HUES64 (cell line): ENCODE results near the gene QSOX1.
A peak's percentile ranks its signal among the peaks of the same experiment; 100 is the strongest.

Experiments used
- H3K27ac ChIP-seq: 2 replicates; pipeline ENCODE4 v1.7.0; 2013; ENCODE audit warnings: low read depth, low read length, inconsistent platforms
- H3K27me3 ChIP-seq: 2 replicates; pipeline ENCODE4 v1.6.1; 2013; ENCODE audit warnings: mild to moderate bottlenecking, low read length; ENCODE audit not compliant: insufficient read depth
- H3K36me3 ChIP-seq: 2 replicates; pipeline ENCODE4 v1.6.1; 2013; ENCODE audit warnings: mild to moderate bottlenecking, low read length; ENCODE audit not compliant: insufficient read depth
- H3K4me1 ChIP-seq: 2 replicates; pipeline ENCODE4 v1.6.1; 2013; ENCODE audit warnings: mild to moderate bottlenecking, low read length, moderate library complexity; ENCODE audit not compliant: insufficient read depth
- H3K4me3 ChIP-seq: 2 replicates; pipeline ENCODE4 v1.5.1; 2013; ENCODE audit warnings: mild to moderate bottlenecking, low read length, moderate library complexity
- H3K9ac ChIP-seq: 2 replicates; pipeline ENCODE4 v1.6.1; 2013; ENCODE audit warnings: mild to moderate bottlenecking, low read depth, low read length
- H3K9me3 ChIP-seq: 2 replicates; pipeline ENCODE4 v1.6.1; 2013; ENCODE audit warnings: low read depth, low read length; ENCODE audit not compliant: insufficient read depth
- WGBS: fragments of 150-250, 120-280 bp; methylation state at CpG from one replicate; pipeline ENCODE4 v1.1.7; 2013; ENCODE audit warnings: missing lambda C conversion rate; 5-methylcytosine and 5-hydroxymethylcytosine counted together

QSOX1 gene

GRCh38 chr1:180151508-180151907 lies 3.2 kb upstream of the QSOX1 start:
- Histone ChIP-seq H3K4me3 (no peak overlapping the region), H3K27me3 (peaks cover 39% of the 10 kb centered on the region), H3K9me3 (no peaks in the 10 kb centered on the region), H3K9ac (no peak overlapping the region), H3K27ac (no peak overlapping the region), H3K4me1 (peaks cover 4% of the 10 kb centered on the region; the same call in 1 of the 2 replicates), H3K36me3 (no peaks in the 10 kb centered on the region)
- WGBS: 100% methylated on average over 1 of the region's 3 CpGs

GRCh38 chr1:180152588-180152987 lies 2.1 kb upstream of the QSOX1 start:
- Histone ChIP-seq H3K9me3 (no peaks in the 10 kb centered on the region), H3K36me3 (no peaks in the 10 kb centered on the region), H3K4me3 (no peak overlapping the region), H3K27me3 (peaks cover 39% of the 10 kb centered on the region), H3K9ac (no peak overlapping the region), H3K27ac (no peak overlapping the region), H3K4me1 (peaks cover 4% of the 10 kb centered on the region; the same call in 1 of the 2 replicates)
- 96% methylated on average over 6 of the region's 6 CpGs for WGBS

GRCh38 chr1:180153032-180153431 lies 1.6 kb upstream of the QSOX1 start:
- H3K4me1 ChIP-seq: peaks cover 4% of the 10 kb centered on the region; the same call in 1 of the 2 replicates
- H3K9me3 ChIP-seq: no peaks in the 10 kb centered on the region
- no peaks in the 10 kb centered on the region for H3K36me3 ChIP-seq
- no peak overlapping the region for H3K27ac ChIP-seq
- H3K4me3 ChIP-seq: no peak overlapping the region; the same call in 1 of the 2 replicates
- 88% methylated on average over 5 of the region's 5 CpGs for WGBS
- peaks cover 39% of the 10 kb centered on the region for H3K27me3 ChIP-seq
- H3K9ac ChIP-seq: no peak overlapping the region

- H3K27me3 ChIP-seq: peaks cover 39% of the 10 kb centered on the region
- no peaks in the 10 kb centered on the region for H3K36me3 ChIP-seq
- peak overlapping the region; percentile 86 for H3K9ac ChIP-seq
- peak overlapping the region; percentile 80 for H3K27ac ChIP-seq
- H3K4me3 ChIP-seq: peak overlapping the region; percentile 98
- H3K9me3 ChIP-seq: no peaks in the 10 kb centered on the region
- WGBS: 19% methylated on average over 7 of the region's 7 CpGs
- H3K4me1 ChIP-seq: peaks cover 4% of the 10 kb centered on the region; the same call in 1 of the 2 replicates
Measured at GRCh38 chr1:180154003-180154324, 705 bp upstream of the QSOX1 start.

GRCh38 chr1:180155182-180155682 lies 563 bp downstream of the QSOX1 start:
- H3K9ac ChIP-seq: peak overlapping the region; percentile 68
- peak overlapping the region; percentile 98 for H3K4me3 ChIP-seq
- peaks cover 39% of the 10 kb centered on the region for H3K27me3 ChIP-seq
- peak overlapping the region; percentile 19; the same call in 1 of the 2 replicates for H3K27ac ChIP-seq
- H3K36me3 ChIP-seq: no peaks in the 10 kb centered on the region
- no peaks in the 10 kb centered on the region for H3K9me3 ChIP-seq
- 1% methylated on average over 28 of the region's 29 CpGs for WGBS
- H3K4me1 ChIP-seq: peaks cover 7% of the 10 kb centered on the region; the same call in 1 of the 2 replicates

GRCh38 chr1:180156201-180156600 lies 1.5 kb downstream of the QSOX1 start:
- no peaks in the 10 kb centered on the region for H3K9me3 ChIP-seq
- H3K36me3 ChIP-seq: no peaks in the 10 kb centered on the region
- H3K9ac ChIP-seq: no peak overlapping the region
- H3K27me3 ChIP-seq: peaks cover 39% of the 10 kb centered on the region
- H3K27ac ChIP-seq: no peak overlapping the region
- 95% methylated on average over 3 of the region's 4 CpGs for WGBS
- peaks cover 12% of the 10 kb centered on the region for H3K4me1 ChIP-seq
- peak overlapping the region; percentile 98 for H3K4me3 ChIP-seq

GRCh38 chr1:180156631-180157091 lies 2.0 kb downstream of the QSOX1 start:
- Histone ChIP-seq H3K27me3 (peaks cover 35% of the 10 kb centered on the region), H3K4me1 (peaks cover 12% of the 10 kb centered on the region), H3K27ac (no peak overlapping the region), H3K4me3 (no peak overlapping the region), H3K36me3 (no peaks in the 10 kb centered on the region), H3K9ac (no peak overlapping the region), H3K9me3 (no peaks in the 10 kb centered on the region)
- 75% methylated on average over 2 of the region's 2 CpGs for WGBS

GRCh38 chr1:180157108-180157507 lies 2.4 kb downstream of the QSOX1 start:
- no peaks in the 10 kb centered on the region for H3K9me3 ChIP-seq
- H3K9ac ChIP-seq: no peak overlapping the region
- H3K27ac ChIP-seq: no peak overlapping the region
- H3K4me1 ChIP-seq: peaks cover 12% of the 10 kb centered on the region
- 84% methylated on average over 4 of the region's 4 CpGs for WGBS
- peaks cover 32% of the 10 kb centered on the region for H3K27me3 ChIP-seq
- no peak overlapping the region for H3K4me3 ChIP-seq
- H3K36me3 ChIP-seq: no peaks in the 10 kb centered on the region

- 89% methylated on average over 3 of the region's 3 CpGs for WGBS
- H3K36me3 ChIP-seq: no peaks in the 10 kb centered on the region
- no peaks in the 10 kb centered on the region for H3K9me3 ChIP-seq
- H3K4me1 ChIP-seq: peaks cover 12% of the 10 kb centered on the region
- H3K27me3 ChIP-seq: peaks cover 27% of the 10 kb centered on the region
- no peak overlapping the region for H3K4me3 ChIP-seq
- H3K9ac ChIP-seq: no peak overlapping the region
- H3K27ac ChIP-seq: no peak overlapping the region
Measured at GRCh38 chr1:180157576-180158057, 2.9 kb downstream of the QSOX1 start.

GRCh38 chr1:180158149-180159147 lies 3.8 kb downstream of the QSOX1 start:
- Histone ChIP-seq H3K4me3 (no peak overlapping the region), H3K9me3 (no peaks in the 10 kb centered on the region), H3K4me1 (peaks cover 12% of the 10 kb centered on the region), H3K27me3 (peaks cover 19% of the 10 kb centered on the region), H3K27ac (no peak overlapping the region), H3K9ac (no peak overlapping the region), H3K36me3 (no peaks in the 10 kb centered on the region)
- 93% methylated on average over 16 of the region's 16 CpGs for WGBS

GRCh38 chr1:180160357-180160756 lies 5.7 kb downstream of the QSOX1 start:
- WGBS: 94% methylated on average over 1 of the region's 1 CpG
- peaks cover 12% of the 10 kb centered on the region; the same call in 1 of the 2 replicates for H3K27me3 ChIP-seq
- no peaks in the 10 kb centered on the region for H3K9me3 ChIP-seq
- no peak overlapping the region for H3K4me3 ChIP-seq
- peaks cover 12% of the 10 kb centered on the region for H3K4me1 ChIP-seq
- no peak overlapping the region for H3K27ac ChIP-seq
- H3K36me3 ChIP-seq: no peaks in the 10 kb centered on the region
- no peak overlapping the region for H3K9ac ChIP-seq
